Trophoblast cell (in vitro differentiated cells and primary cell): ENCODE results near the gene LCK.

Experiments
- DNase-seq, 2 donors: peaks; one replicate each; pipeline ENCODE4 v3.0.0-alpha.2; 2016
- H2AFZ ChIP-seq: 2 replicates; pipeline ENCODE4 v1.6.1; 2013; ENCODE audit warnings: low read length, moderate library complexity, mild to moderate bottlenecking; ENCODE audit not compliant: insufficient read depth, poor library complexity
- H2AK5ac ChIP-seq: 2 replicates; pipeline ENCODE4 v1.6.1; 2013; ENCODE audit warnings: mild to moderate bottlenecking, low read length
- H2BK120ac ChIP-seq: 2 replicates; pipeline ENCODE4 v1.6.1; 2013; ENCODE audit warnings: low read length, mild to moderate bottlenecking, moderate library complexity; ENCODE audit not compliant: insufficient read depth, poor library complexity
- H2BK12ac ChIP-seq: 2 replicates; pipeline ENCODE4 v1.6.1; 2013; ENCODE audit warnings: mild to moderate bottlenecking, low read length, moderate library complexity
- H2BK5ac ChIP-seq: 2 replicates; pipeline ENCODE4 v1.6.1; 2013; ENCODE audit warnings: low read length, low read depth, moderate library complexity, mild to moderate bottlenecking; ENCODE audit not compliant: poor library complexity
- H3K14ac ChIP-seq: 2 replicates; pipeline ENCODE4 v1.6.1; 2013; ENCODE audit warnings: mild to moderate bottlenecking, low read length
- H3K18ac ChIP-seq: 2 replicates; pipeline ENCODE4 v1.6.1; 2013; ENCODE audit warnings: mild to moderate bottlenecking, low read length
- H3K23ac ChIP-seq: 2 replicates; pipeline ENCODE4 v1.6.1; 2013; ENCODE audit warnings: low read length
- H3K27ac ChIP-seq: 2 replicates; pipeline ENCODE4 v1.5.1; 2013; ENCODE audit warnings: low read depth, mild to moderate bottlenecking, inconsistent platforms, low read length, moderate library complexity
- H3K27me3 ChIP-seq: 2 replicates; pipeline ENCODE4 v1.6.1; 2013; ENCODE audit warnings: inconsistent platforms, mild to moderate bottlenecking, low read length, moderate library complexity; ENCODE audit not compliant: insufficient read depth
- H3K36me3 ChIP-seq, 2 experiments: 1 replicate in 1 of 2; 2 replicates in 1 of 2; pipeline ENCODE4 v1.6.1; 2013; ENCODE audit warnings: low read length in 2 of 2, mild to moderate bottlenecking in 2 of 2, moderate library complexity in 1 of 2; ENCODE audit not compliant: insufficient read depth in 2 of 2, control insufficient read depth in 1 of 2
- H3K4ac ChIP-seq: 2 replicates; pipeline ENCODE4 v1.6.1; 2013; ENCODE audit warnings: low read depth, mild to moderate bottlenecking, low read length, moderate library complexity
- H3K4me1 ChIP-seq, 2 experiments: 1 replicate in 1 of 2; 2 replicates in 1 of 2; pipeline ENCODE4 v1.6.1; 2013; ENCODE audit warnings: low read length in 2 of 2, mild to moderate bottlenecking in 2 of 2, moderate library complexity in 1 of 2; ENCODE audit not compliant: insufficient read depth in 2 of 2, control insufficient read depth in 1 of 2
- H3K4me2 ChIP-seq: 2 replicates; pipeline ENCODE4 v1.6.1; 2013; ENCODE audit warnings: inconsistent platforms, mild to moderate bottlenecking, low read length, moderate library complexity
- H3K4me3 ChIP-seq: 2 replicates; pipeline ENCODE4 v1.5.1; 2013; ENCODE audit warnings: mild to moderate bottlenecking, low read depth, low read length, inconsistent platforms
- H3K79me1 ChIP-seq: one replicate; pipeline ENCODE4 v1.6.1; 2013; ENCODE audit warnings: low read length
- H3K79me2 ChIP-seq: 2 replicates; pipeline ENCODE4 v1.6.1; 2013; ENCODE audit warnings: low read length, mild to moderate bottlenecking; ENCODE audit not compliant: control insufficient read depth, insufficient read depth, poor library complexity
- H3K9ac ChIP-seq: 2 replicates; pipeline ENCODE4 v1.6.1; 2013; ENCODE audit warnings: mild to moderate bottlenecking, low read length
- H3K9me3 ChIP-seq: 2 replicates; pipeline ENCODE4 v1.6.1; 2013; ENCODE audit warnings: low read depth, mild to moderate bottlenecking, control low read depth, inconsistent platforms, low read length; ENCODE audit not compliant: insufficient read depth
- H4K12ac ChIP-seq: 2 replicates; pipeline ENCODE4 v1.6.1; 2013; ENCODE audit warnings: low read depth, mild to moderate bottlenecking, low read length, moderate library complexity
- H4K8ac ChIP-seq: 2 replicates; pipeline ENCODE4 v1.6.1; 2013; ENCODE audit warnings: low read depth, mild to moderate bottlenecking, low read length, moderate library complexity
- H4K91ac ChIP-seq: one replicate; pipeline ENCODE4 v1.6.1; 2013; ENCODE audit warnings: low read depth, mild to moderate bottlenecking, low read length, moderate library complexity
- WGBS: extraction: QIAGEN DNeasy Blood & Tissue Kit; methylation state at CpG from one replicate; pipeline ENCODE4 v1.1.7; 2013; ENCODE audit warnings: missing lambda C conversion rate; ENCODE audit not compliant: insufficient read length, insufficient coverage; ENCODE audit errors: extremely low coverage; 5-methylcytosine and 5-hydroxymethylcytosine counted together

Gene LCK

DNA sequence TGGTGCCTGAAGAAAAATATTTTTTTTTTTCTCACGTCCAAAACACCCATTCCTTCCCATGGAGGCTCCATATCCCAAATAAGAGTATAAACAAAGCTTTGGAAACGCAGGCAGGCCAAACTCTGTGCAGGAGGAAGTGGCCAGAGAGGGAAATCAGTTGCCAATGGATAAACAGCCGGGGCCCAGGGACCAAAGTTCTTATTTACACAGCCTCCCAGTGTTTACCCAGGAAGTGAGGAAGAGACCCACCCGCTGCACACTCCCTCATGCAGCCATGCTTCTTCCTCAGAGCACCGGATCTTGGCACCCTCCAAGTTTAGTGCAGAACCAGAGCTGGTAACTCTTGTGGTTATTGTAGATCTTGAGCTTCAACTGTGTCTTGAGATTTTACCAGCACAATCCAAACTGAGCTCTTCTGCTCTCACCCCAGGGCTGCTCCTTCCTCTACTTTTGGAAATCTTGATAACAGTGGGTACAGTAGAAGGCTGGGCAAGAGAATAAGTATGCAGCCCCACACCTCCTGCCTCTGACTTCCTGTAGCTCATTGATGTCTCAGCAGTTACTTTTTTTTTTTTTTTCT lies 70.7 kb downstream of the LCK start:
- Histone ChIP-seq H2BK120ac (no peak overlapping the region), H4K12ac (no peak overlapping the region), H3K23ac (no peak overlapping the region), H2AFZ (no peak overlapping the region), H3K18ac (no peak overlapping the region), H4K91ac (no peak overlapping the region), H3K79me1 (no peaks in the 10 kb centered on the region), H3K27me3 (no peaks in the 10 kb centered on the region), H3K79me2 (no peaks in the 10 kb centered on the region), H3K9ac (no peak overlapping the region), H3K14ac (no peak overlapping the region), H2BK5ac (no peak overlapping the region), H3K36me3 (peaks cover 14 to 26% of the 10 kb centered on the region in 2 experiments), H3K9me3 (no peaks in the 10 kb centered on the region), H3K27ac (no peak overlapping the region), H3K4ac (no peak overlapping the region), H3K4me3 (no peak overlapping the region), H3K4me1 (no peaks in the 10 kb centered on the region), H4K8ac (no peak overlapping the region), H3K4me2 (no peak overlapping the region), H2BK12ac (no peak overlapping the region), H2AK5ac (no peak overlapping the region)
- no CpG with 5 or more reads among the region's 5 CpGs for WGBS
- DNase-seq: no peak

DNA sequence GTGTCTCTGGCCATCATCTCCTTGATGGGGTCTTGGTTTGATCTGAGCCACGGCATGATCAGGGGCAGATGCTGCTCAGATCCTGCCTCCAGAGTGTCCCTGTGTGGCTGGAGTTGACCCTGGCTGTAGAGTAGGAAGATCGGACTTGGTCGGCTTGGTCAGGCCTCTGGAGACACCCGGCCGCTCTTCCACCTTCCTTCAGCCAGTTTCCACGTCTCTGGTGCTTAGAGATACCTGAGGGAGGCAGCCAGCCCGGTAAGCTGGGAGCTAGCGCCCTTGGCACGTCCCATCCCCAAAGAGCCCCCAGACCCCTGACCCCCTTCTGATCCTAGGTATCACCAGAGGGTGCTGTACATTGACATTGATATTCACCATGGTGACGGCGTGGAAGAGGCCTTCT lies 76.1 kb downstream of the LCK start:
- H3K4me3 ChIP-seq: no peak overlapping the region
- H3K27me3 ChIP-seq: no peaks in the 10 kb centered on the region
- H2BK5ac ChIP-seq: no peak overlapping the region
- H2BK120ac ChIP-seq: no peak overlapping the region
- H3K36me3 ChIP-seq: peaks cover 35 to 54% of the 10 kb centered on the region in 2 experiments
- H3K27ac ChIP-seq: no peak overlapping the region
- no peak for DNase-seq
- no peak overlapping the region for H4K91ac ChIP-seq
- H2AK5ac ChIP-seq: no peak overlapping the region
- no peak overlapping the region for H3K9ac ChIP-seq
- H3K4me1 ChIP-seq: peaks cover 5% of the 10 kb centered on the region in 2 experiments
- no peaks in the 10 kb centered on the region for H3K9me3 ChIP-seq
- H3K14ac ChIP-seq: no peak overlapping the region
- H3K18ac ChIP-seq: no peak overlapping the region
- WGBS: no CpG with 5 or more reads among the region's 11 CpGs
- no peaks in the 10 kb centered on the region for H3K79me2 ChIP-seq
- no peak overlapping the region for H4K8ac ChIP-seq
- no peak overlapping the region for H2BK12ac ChIP-seq
- H4K12ac ChIP-seq: no peak overlapping the region
- H3K23ac ChIP-seq: no peak overlapping the region
- H3K79me1 ChIP-seq: peaks cover 3% of the 10 kb centered on the region
- H3K4me2 ChIP-seq: no peak overlapping the region
- H3K4ac ChIP-seq: no peak overlapping the region
- no peak overlapping the region for H2AFZ ChIP-seq

DNA sequence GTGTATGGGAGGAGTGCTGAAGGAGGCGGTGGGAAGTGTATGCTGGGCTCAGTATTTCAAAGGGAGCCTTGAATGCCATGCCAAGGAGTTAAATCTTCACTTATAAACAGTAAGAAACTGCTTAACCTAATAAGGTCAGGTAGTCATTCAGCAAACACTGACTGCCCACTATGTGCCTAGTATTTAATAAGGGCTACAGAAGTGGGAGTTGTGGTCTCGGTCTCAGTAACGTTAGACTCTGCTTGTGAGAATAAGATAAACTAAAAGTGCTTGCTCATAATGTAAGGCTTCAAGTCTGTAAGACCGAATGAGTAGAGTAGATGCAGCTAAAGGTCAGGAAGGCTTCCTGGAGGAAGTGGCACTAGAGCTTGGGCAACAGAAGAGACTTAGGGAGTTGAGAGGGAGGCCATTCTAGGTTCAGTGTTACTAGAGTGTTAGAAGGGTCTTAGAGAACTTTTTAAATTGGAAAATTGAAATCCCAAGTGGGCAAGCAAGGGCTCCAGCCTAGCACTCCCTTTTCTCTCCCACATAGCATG lies 78.9 kb downstream of the LCK start:
- no peaks in the 10 kb centered on the region for H3K27me3 ChIP-seq
- no peak overlapping the region for H2AK5ac ChIP-seq
- peaks cover 7% of the 10 kb centered on the region for H3K79me2 ChIP-seq
- H3K27ac ChIP-seq: no peak overlapping the region
- no peak overlapping the region for H2AFZ ChIP-seq
- H3K9ac ChIP-seq: no peak overlapping the region
- H3K4me2 ChIP-seq: no peak overlapping the region
- no CpG with 5 or more reads among the region's 4 CpGs for WGBS
- DNase-seq: no peak
- no peak overlapping the region for H3K14ac ChIP-seq
- H3K36me3 ChIP-seq: peaks cover 49 to 68% of the 10 kb centered on the region in 2 experiments
- no peak overlapping the region for H2BK5ac ChIP-seq
- no peak overlapping the region for H3K4me3 ChIP-seq
- H3K18ac ChIP-seq: no peak overlapping the region
- no peak overlapping the region for H2BK120ac ChIP-seq
- H3K9me3 ChIP-seq: no peaks in the 10 kb centered on the region
- no peak overlapping the region for H3K23ac ChIP-seq
- H4K91ac ChIP-seq: no peak overlapping the region
- no peak overlapping the region for H3K4ac ChIP-seq
- H4K12ac ChIP-seq: no peak overlapping the region
- H3K79me1 ChIP-seq: peaks cover 11% of the 10 kb centered on the region
- H3K4me1 ChIP-seq: peaks cover 23 to 26% of the 10 kb centered on the region in 2 experiments
- H2BK12ac ChIP-seq: no peak overlapping the region
- no peak overlapping the region for H4K8ac ChIP-seq

DNA sequence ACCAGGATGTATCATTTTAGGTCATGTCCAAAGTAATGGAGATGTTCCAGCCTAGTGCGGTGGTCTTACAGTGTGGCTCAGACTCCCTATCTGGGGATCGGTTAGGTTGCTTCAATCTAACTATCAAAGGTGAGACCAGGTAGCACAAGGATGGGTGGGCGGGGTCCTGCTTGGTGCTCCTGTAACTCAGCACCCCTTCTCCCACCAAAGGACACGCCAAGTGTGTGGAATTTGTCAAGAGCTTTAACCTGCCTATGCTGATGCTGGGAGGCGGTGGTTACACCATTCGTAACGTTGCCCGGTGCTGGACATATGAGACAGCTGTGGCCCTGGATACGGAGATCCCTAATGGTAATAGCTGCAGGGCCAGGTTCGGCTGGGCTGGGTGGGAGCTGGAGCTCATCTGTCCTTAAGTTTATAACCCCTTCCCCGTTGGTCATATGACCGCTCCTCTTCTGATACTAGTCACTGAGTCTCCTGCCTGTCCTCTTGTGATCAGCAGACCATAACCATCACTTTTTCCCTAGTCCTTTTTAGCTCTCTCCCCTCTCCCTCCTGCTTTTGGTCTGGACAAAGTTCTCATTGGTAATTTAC lies 79.6 kb downstream of the LCK start:
- no peak overlapping the region for H4K12ac ChIP-seq
- H2AFZ ChIP-seq: no peak overlapping the region
- H3K23ac ChIP-seq: no peak overlapping the region
- H4K8ac ChIP-seq: no peak overlapping the region
- no peak overlapping the region for H4K91ac ChIP-seq
- no peak overlapping the region for H2AK5ac ChIP-seq
- no peak for DNase-seq
- peaks cover 14% of the 10 kb centered on the region for H3K79me2 ChIP-seq
- no peaks in the 10 kb centered on the region for H3K27me3 ChIP-seq
- no peak overlapping the region for H3K14ac ChIP-seq
- H2BK5ac ChIP-seq: no peak overlapping the region
- WGBS: no CpG with 5 or more reads among the region's 12 CpGs
- H2BK12ac ChIP-seq: no peak overlapping the region
- peaks cover 49 to 68% of the 10 kb centered on the region in 2 experiments for H3K36me3 ChIP-seq
- peaks cover 14% of the 10 kb centered on the region for H3K79me1 ChIP-seq
- no peak overlapping the region for H3K18ac ChIP-seq
- H2BK120ac ChIP-seq: no peak overlapping the region
- no peak overlapping the region for H3K27ac ChIP-seq
- no peaks in the 10 kb centered on the region for H3K9me3 ChIP-seq
- H3K9ac ChIP-seq: no peak overlapping the region
- H3K4me3 ChIP-seq: no peak overlapping the region
- no peak overlapping the region for H3K4ac ChIP-seq
- H3K4me2 ChIP-seq: no peak overlapping the region
- peaks cover 23 to 26% of the 10 kb centered on the region in 2 experiments for H3K4me1 ChIP-seq
